ENCODE measurements around the gene SPEM1.

DNA sequence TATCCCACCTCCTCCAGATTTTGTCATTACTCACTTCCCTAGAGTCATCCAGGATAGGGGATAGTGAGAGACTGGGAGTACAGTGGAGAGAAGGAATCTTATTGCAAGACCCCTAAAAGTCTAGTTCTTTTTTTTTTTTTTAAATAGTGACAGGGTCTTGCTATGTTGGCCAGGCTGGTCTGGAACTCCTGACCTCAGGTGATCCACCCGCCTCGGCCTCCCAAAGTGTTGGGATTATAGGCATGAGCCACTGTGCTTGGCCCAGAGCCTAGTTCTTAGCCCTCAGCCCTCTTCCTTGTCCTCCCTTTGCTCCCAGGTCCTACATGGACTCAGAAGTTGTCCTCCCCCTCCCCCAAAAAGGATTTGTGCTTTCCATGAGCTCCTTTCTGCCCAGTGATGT, 22.0 kb downstream of the SPEM1 start:
- TF ChIP-seq POLR2A (IDR thresholded peaks at IDR 0.05; ENCODE audit: low read depth, low read length): no peak
- no peak for TF ChIP-seq POLR2AphosphoS5 (IDR thresholded peaks at IDR 0.05; ENCODE audit: low read depth, low read length)
